H9 (cell line): ENCODE measurements around the gene SPSB4. TPM values are rescaled to one million over a fixed set of nuclear protein-coding genes. Genes with fewer than 3 reads are reported as not detected.

Source experiments
- DNase-seq: peaks from one replicate; pipeline ENCODE4 v3.0.0-alpha.2; 2017
- H2AFZ ChIP-seq: one replicate; pipeline ENCODE4 v1.6.1; 2013; ENCODE audit warnings: mild to moderate bottlenecking, low read length, control low read depth, moderate library complexity
- H2AK5ac ChIP-seq: 2 replicates; pipeline ENCODE4 v1.6.1; 2013; ENCODE audit warnings: low read length, control low read depth, mixed read lengths; ENCODE audit not compliant: insufficient read length
- H2BK120ac ChIP-seq: one replicate; pipeline ENCODE4 v1.6.1; 2013; ENCODE audit warnings: low read depth, mild to moderate bottlenecking, low read length, control low read depth, inconsistent platforms; ENCODE audit not compliant: poor library complexity, severe bottlenecking
- H2BK12ac ChIP-seq: 2 replicates; pipeline ENCODE4 v1.6.1; 2013; ENCODE audit warnings: low read length, control low read depth, mixed read lengths, low read depth; ENCODE audit not compliant: insufficient read length
- H2BK15ac ChIP-seq: 2 replicates; pipeline ENCODE4 v1.6.1; 2013; ENCODE audit warnings: low read depth, low read length, control low read depth
- H2BK20ac ChIP-seq: one replicate; pipeline ENCODE4 v1.6.1; 2013; ENCODE audit warnings: low read depth, mild to moderate bottlenecking, low read length, control low read depth, inconsistent platforms; ENCODE audit not compliant: poor library complexity, severe bottlenecking
- H2BK5ac ChIP-seq: 2 replicates; pipeline ENCODE4 v1.6.1; 2013; ENCODE audit warnings: low read length, control low read depth, mixed read lengths; ENCODE audit not compliant: insufficient read length
- H3K14ac ChIP-seq: 2 replicates; pipeline ENCODE4 v1.6.1; 2013; ENCODE audit warnings: low read length, control low read depth; ENCODE audit not compliant: insufficient read depth
- H3K18ac ChIP-seq: 2 replicates; pipeline ENCODE4 v1.6.1; 2013; ENCODE audit warnings: low read depth, mild to moderate bottlenecking, mixed read lengths, low read length, control low read depth; ENCODE audit not compliant: insufficient read length
- H3K23ac ChIP-seq: 2 replicates; pipeline ENCODE4 v1.6.1; 2013; ENCODE audit warnings: low read length, control low read depth, mixed read lengths, low read depth; ENCODE audit not compliant: insufficient read length
- H3K23me2 ChIP-seq: 2 replicates; pipeline ENCODE4 v1.6.1; 2013; ENCODE audit warnings: low read depth, mild to moderate bottlenecking, mixed read lengths, low read length, control low read depth; ENCODE audit not compliant: insufficient read length, poor library complexity, severe bottlenecking
- H3K27ac ChIP-seq: 2 replicates; pipeline ENCODE4 v1.5.1; 2013; ENCODE audit warnings: low read length, control low read depth, mixed read lengths, low read depth; ENCODE audit not compliant: insufficient read length
- H3K27me3 ChIP-seq: 2 replicates; pipeline ENCODE4 v1.6.1; 2013; ENCODE audit warnings: low read length, control low read depth, inconsistent platforms; ENCODE audit not compliant: insufficient read depth
- H3K4ac ChIP-seq: 2 replicates; pipeline ENCODE4 v1.6.1; 2013; ENCODE audit warnings: low read depth, mild to moderate bottlenecking, control low read depth, inconsistent platforms, low read length, moderate library complexity
- H3K4me1 ChIP-seq: 2 replicates; pipeline ENCODE4 v1.6.1; 2013; ENCODE audit warnings: low read length, control low read depth, inconsistent platforms; ENCODE audit not compliant: insufficient read depth
- H3K4me2 ChIP-seq: 2 replicates; pipeline ENCODE4 v1.6.1; 2013; ENCODE audit warnings: low read length, control low read depth, mixed read lengths; ENCODE audit not compliant: insufficient read length, insufficient read depth
- H3K56ac ChIP-seq: 2 replicates; pipeline ENCODE4 v1.6.1; 2013; ENCODE audit warnings: low read depth, mild to moderate bottlenecking, mixed read lengths, low read length, control low read depth; ENCODE audit not compliant: insufficient read length
- H3K79me1 ChIP-seq: 2 replicates; pipeline ENCODE4 v1.6.1; 2013; ENCODE audit warnings: low read depth, mild to moderate bottlenecking, moderate library complexity, low read length, control low read depth, inconsistent platforms; ENCODE audit not compliant: insufficient read depth, poor library complexity, severe bottlenecking
- H3K79me2 ChIP-seq: 2 replicates; pipeline ENCODE4 v1.6.1; 2013; ENCODE audit warnings: low read length, control low read depth, inconsistent platforms; ENCODE audit not compliant: insufficient read depth
- H3K9ac ChIP-seq: 2 replicates; pipeline ENCODE4 v1.6.1; 2013; ENCODE audit warnings: low read length, control low read depth, mixed read lengths; ENCODE audit not compliant: insufficient read length; ENCODE audit errors: extremely low read depth
- H3K9me3 ChIP-seq: one replicate; pipeline ENCODE4 v1.6.1; 2013; ENCODE audit warnings: low read depth, low read length, inconsistent platforms; ENCODE audit not compliant: control insufficient read depth
- H3T11ph ChIP-seq: one replicate; pipeline ENCODE4 v1.6.1; 2013; ENCODE audit warnings: mild to moderate bottlenecking, low read length, control low read depth, inconsistent platforms
- H4K20me1 ChIP-seq: one replicate; pipeline ENCODE4 v1.6.1; 2013; ENCODE audit not compliant: control insufficient read depth, insufficient read length, insufficient read depth
- H4K5ac ChIP-seq: 2 replicates; pipeline ENCODE4 v1.6.1; 2013; ENCODE audit warnings: low read depth, mild to moderate bottlenecking, mixed read lengths, low read length, control low read depth; ENCODE audit not compliant: insufficient read length
- H4K8ac ChIP-seq: replicated peaks from 2 replicates; pipeline ENCODE4 v1.6.1; 2013; ENCODE audit warnings: low read length, control low read depth, mixed read lengths, low read depth; ENCODE audit not compliant: insufficient read length
- H4K91ac ChIP-seq: 2 replicates; pipeline ENCODE4 v1.6.1; 2013; ENCODE audit warnings: low read depth, mild to moderate bottlenecking, moderate library complexity, mixed read lengths, low read length, control low read depth; ENCODE audit not compliant: insufficient read length
- H3K27ac Mint-ChIP-seq, 3 experiments: 2 replicates in 2 of 3; 3 replicates in 1 of 3; pipeline ENCODE4 v1.8.0; 2020 to 2021; ENCODE audit warnings: mixed read lengths in 3 of 3, mild to moderate bottlenecking in 1 of 3, moderate library complexity in 1 of 3
- H3K27me3 Mint-ChIP-seq: 2 replicates; pipeline ENCODE4 v1.8.0; 2021; ENCODE audit warnings: low read depth, mild to moderate bottlenecking, moderate library complexity, mixed read lengths
- H3K36me3 Mint-ChIP-seq, 3 experiments: 2 replicates in 2 of 3; 3 replicates in 1 of 3; pipeline ENCODE4 v1.8.0; 2020 to 2021; ENCODE audit warnings: low read depth in 3 of 3, mixed read lengths in 3 of 3; ENCODE audit not compliant: insufficient read depth in 1 of 3
- H3K4me1 Mint-ChIP-seq, 2 experiments: 2 replicates each; pipeline ENCODE4 v1.8.0; 2020; ENCODE audit warnings: mixed read lengths in 2 of 2
- H3K4me3 Mint-ChIP-seq, 2 experiments: 2 replicates in 1 of 2; 3 replicates in 1 of 2; pipeline ENCODE4 v1.8.0; 2020 to 2021; ENCODE audit warnings: mild to moderate bottlenecking in 2 of 2, mixed read lengths in 2 of 2, moderate library complexity in 1 of 2
- H3K9me3 Mint-ChIP-seq, 2 experiments: 2 replicates in 1 of 2; 3 replicates in 1 of 2; pipeline ENCODE4 v1.8.0; 2020; ENCODE audit warnings: mild to moderate bottlenecking in 2 of 2, mixed read lengths in 2 of 2, moderate library complexity in 1 of 2
- WGBS: extraction: QIAGEN DNeasy Blood & Tissue Kit; methylation state at CpG from one replicate; pipeline ENCODE4 v1.1.7; 2013; ENCODE audit warnings: missing lambda C conversion rate, low lambda C conversion rate, mixed read lengths; ENCODE audit not compliant: insufficient read length; ENCODE audit errors: extremely low coverage; 5-methylcytosine and 5-hydroxymethylcytosine counted together
- total RNA-seq: library from RNA; stranded (reverse); gene quantifications from 2 replicates; pipeline ENCODE4 v1.2.1, GENCODE V29; 2021
- TF ChIP-seq, protein P1 (sequence below): fragments of 200-600 bp; sonication (generic); conservative IDR thresholded peaks from 3 replicates; pipeline ENCODE4 v1.8.0; 2021; ENCODE audit warnings: antibody characterized with exemption, mild to moderate bottlenecking

SPSB4 gene
- total RNA-seq, 1 experiment from 2014 or later = 6.2 TPM

DNA sequence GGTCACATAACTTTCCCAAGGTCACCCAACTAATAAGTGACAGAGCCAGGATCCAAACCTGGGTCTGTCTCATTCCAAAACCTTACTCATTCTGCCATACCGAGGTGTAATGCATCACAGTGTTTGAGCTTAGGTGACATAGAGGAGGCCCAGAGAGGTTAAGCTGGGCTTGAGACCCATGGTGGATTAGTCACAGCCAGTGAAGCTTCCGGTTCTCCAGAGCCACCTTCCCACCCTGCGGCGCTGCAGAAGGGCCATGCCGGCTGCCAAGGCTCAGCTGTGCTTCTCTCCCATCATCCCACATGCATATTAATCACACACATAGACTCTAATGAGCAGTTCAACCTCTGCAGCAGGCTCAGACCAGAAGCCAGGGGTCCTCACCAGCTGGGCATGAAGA, 42.2 kb downstream of the SPSB4 start:
- H3K79me1 ChIP-seq = no peaks in the 10 kb centered on the region
- no peak for DNase-seq
- Mint-ChIP-seq H3K9me3 (peaks cover 0 to 2% of the 10 kb centered on the region in 2 experiments; a peak in 1 of 5 replicates), H3K27me3 (no peaks in the 10 kb centered on the region), H3K4me1 (peaks cover 55 to 56% of the 10 kb centered on the region in 2 experiments), H3K27ac (no peak overlapping the region), H3K36me3 (peaks cover 0 to 2% (median 0%) of the 10 kb centered on the region in 3 experiments; a peak in 2 of 7 replicates), H3K4me3 (no peak overlapping the region)
- no peak overlapping the region for H2BK120ac ChIP-seq
- no peaks in the 10 kb centered on the region for H3K79me2 ChIP-seq
- H2BK12ac ChIP-seq = no peak overlapping the region
- TF ChIP-seq, protein P1, sequence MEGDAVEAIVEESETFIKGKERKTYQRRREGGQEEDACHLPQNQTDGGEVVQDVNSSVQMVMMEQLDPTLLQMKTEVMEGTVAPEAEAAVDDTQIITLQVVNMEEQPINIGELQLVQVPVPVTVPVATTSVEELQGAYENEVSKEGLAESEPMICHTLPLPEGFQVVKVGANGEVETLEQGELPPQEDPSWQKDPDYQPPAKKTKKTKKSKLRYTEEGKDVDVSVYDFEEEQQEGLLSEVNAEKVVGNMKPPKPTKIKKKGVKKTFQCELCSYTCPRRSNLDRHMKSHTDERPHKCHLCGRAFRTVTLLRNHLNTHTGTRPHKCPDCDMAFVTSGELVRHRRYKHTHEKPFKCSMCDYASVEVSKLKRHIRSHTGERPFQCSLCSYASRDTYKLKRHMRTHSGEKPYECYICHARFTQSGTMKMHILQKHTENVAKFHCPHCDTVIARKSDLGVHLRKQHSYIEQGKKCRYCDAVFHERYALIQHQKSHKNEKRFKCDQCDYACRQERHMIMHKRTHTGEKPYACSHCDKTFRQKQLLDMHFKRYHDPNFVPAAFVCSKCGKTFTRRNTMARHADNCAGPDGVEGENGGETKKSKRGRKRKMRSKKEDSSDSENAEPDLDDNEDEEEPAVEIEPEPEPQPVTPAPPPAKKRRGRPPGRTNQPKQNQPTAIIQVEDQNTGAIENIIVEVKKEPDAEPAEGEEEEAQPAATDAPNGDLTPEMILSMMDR = no peak
- H2BK5ac ChIP-seq = no peak overlapping the region
- H3K9ac ChIP-seq = no peak overlapping the region
- no peak overlapping the region for H2AFZ ChIP-seq
- no peaks in the 10 kb centered on the region for H3K27me3 ChIP-seq
- no peak overlapping the region for H4K5ac ChIP-seq
- no peak overlapping the region for H3K27ac ChIP-seq
- no peak overlapping the region for H3K18ac ChIP-seq
- no peaks in the 10 kb centered on the region for H3K9me3 ChIP-seq
- H3K23me2 ChIP-seq = no peaks in the 10 kb centered on the region
- H3K4me1 ChIP-seq = peaks cover 5% of the 10 kb centered on the region; the same call in 1 of the 2 replicates
- no peak overlapping the region; the same call in 1 of the 2 replicates for H3K14ac ChIP-seq
- H3T11ph ChIP-seq = no peak overlapping the region
- no CpG with 5 or more reads among the region's 5 CpGs for WGBS
- no peak overlapping the region for H4K91ac ChIP-seq
- H4K20me1 ChIP-seq = no peaks in the 10 kb centered on the region
- H3K56ac ChIP-seq = no peak overlapping the region
- H2BK15ac ChIP-seq = no peak overlapping the region
- H4K8ac ChIP-seq = no peak overlapping the region
- no peak overlapping the region for H3K4ac ChIP-seq
- no peak overlapping the region for H2AK5ac ChIP-seq
- H2BK20ac ChIP-seq = no peak overlapping the region
- no peak overlapping the region for H3K4me2 ChIP-seq
- no peak overlapping the region for H3K23ac ChIP-seq
